HG03571 (cell line): Measurements from ENCODE around the gene TRIM9.
"Not testable (repeated sequence)": the region's sequence is repeated elsewhere in the genome, so short reads cannot be mapped to it uniquely, and the experiment has no call there.

Experiments
- ATAC-seq: cut with Tn5 transposase; IDR thresholded peaks from one replicate; pipeline ENCODE4 v1.9.1; 2021; ENCODE audit not compliant: unreplicated experiment

The TRIM9 gene

GRCh38 chr14:51004801-51005526 is 89.9 kb downstream of the TRIM9 start:
- ATAC-seq = no peak

GRCh38 chr14:51004352-51004800 is 90.5 kb downstream of the TRIM9 start:
- ATAC-seq = no peak

DNA sequence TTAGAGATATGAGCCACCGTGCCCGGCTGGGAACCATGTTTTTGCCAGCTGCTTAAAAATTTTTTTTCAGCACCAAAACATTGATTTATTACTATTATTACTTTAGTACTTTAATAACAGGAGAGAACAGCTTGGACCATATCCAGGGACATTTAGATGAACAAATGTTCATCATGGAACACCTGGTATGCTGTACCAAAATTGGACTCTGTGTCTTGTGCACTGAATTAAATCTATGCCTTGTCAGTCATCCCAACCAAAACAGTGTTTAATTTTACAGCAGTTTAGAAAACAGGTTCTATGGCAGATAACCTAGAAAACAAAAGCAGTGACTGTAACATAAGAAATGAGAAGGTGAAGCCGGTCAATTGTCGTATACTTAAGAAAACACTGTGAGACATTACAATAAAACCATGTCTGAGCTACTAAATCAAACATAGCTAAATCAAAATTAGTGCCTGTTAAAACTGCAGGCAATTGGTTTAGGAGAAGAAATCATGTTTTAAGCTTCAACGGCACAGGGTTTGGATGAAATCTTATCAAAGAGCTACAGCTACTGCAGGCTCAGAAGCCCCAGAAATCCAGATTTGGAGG is 92.4 kb downstream of the TRIM9 start:
- no peak for ATAC-seq

GRCh38 chr14:51000566-51000965 is 94.3 kb downstream of the TRIM9 start:
- no peak for ATAC-seq

GRCh38 chr14:50999726-51000125 is 95.2 kb downstream of the TRIM9 start:
- ATAC-seq = no peak

DNA sequence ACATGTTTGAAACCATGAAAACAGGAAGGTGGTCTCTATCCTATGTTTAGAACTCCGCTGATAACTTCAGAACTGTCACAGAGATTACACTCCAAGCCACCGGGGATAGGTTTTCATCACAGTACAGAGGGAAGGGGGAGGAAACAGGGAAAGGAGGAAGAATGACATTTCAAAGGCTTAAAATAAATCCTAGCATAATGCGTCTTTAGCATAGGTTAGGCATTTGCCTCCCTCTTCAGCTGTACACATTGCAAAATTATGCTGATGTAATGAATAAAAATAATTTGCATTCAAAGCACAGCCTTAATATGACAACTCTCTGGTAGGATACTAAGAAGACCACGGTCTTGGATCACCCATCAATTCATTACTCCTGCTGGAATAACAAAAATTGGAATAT is 96.3 kb downstream of the TRIM9 start:
- ATAC-seq = no peak

DNA sequence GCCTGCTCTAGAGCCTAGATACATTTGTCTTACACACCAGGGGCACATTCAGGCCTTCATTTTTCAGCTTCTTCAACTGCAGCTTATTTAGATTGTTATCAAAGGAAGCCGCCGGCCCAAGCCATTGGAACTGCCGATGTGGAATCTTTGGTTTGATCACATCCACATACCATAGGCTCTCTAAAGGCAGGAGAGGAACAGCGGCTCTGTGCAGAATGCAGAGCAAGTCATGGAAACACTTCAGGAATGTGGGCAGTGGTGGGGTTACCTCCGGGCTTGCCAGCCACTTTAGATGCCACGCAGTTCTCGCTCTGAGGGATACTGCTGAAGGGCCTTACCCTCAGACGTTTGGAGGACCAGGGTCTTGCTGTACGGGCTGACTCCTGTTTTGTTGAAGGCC is 97.2 kb downstream of the TRIM9 start:
- no peak for ATAC-seq

DNA sequence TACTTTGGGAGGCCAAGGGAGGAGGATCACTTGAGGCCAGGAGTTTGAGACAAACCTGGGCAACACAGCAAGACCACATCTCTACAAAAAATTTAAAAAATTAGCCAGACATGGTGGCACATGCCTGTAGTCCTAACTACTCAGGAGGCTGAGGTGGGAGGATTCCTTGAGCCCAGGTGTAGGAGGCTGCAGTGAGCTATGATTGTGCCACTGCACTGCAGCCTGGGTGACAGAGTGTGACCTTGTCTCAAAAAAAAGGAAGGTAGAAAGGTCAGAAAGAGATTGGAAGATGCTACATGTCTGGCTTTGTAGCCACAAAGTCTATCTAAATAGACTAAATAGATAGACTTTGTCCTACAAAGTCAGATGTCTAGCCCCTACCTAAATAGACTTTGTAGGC is 100.7 kb downstream of the TRIM9 start:
- not testable (repeated sequence) for ATAC-seq

DNA sequence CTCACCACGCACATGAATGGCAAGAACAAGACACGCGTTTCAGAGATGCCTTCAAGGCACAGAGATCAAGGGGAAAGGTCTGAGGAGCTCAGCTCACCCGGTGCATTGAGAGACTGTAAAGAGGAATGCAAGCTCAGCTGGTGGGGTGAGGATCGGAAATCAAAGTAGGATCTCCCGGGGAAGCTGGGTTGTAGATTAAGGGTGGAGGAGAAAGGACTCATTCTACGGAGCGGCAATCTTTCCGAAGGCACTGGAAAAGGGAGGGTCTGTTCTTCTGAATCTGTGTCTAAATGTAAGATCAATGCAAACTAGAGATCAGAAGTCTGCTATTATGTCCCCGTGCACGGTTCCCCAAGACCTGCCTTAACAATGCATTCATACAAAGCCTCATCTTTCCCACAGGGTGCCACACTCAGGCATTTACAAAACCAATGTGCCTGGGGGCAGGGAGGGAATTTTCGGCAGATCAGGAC is 109.0 kb downstream of the TRIM9 start:
- ATAC-seq = no peak

DNA sequence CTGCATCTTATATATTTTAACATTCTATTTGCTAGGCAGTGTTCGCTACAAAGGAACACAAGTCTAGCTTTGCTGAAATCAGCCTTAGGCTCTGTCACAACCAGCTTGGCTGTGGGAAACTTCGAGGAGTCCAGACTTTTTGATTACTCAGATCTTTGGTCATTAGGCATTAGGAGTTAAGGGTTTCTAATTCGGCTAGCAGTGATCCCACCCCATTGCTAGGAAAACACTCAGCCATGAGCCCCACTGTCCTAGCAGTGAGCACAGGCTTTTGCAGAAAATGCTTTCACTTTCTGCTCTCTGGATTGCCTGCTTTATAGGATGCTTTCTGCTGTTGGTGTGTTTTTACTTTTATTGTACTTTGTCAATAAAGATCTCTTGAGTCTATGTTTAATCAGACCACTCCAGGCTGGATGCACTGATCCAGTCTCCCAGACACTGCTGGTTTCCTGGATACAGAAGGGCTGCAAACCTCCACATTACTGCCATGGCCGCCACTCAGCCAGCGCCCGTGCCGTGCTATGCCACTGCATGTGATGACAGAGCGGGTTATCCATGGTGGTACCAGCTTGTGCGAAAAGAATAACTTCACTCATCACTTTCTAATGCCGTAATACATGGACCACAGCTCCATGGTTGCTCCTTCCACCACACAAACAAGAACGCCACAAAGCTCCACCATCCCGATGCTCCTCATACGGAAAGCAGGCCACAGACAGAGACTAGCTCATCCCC is 109.6 kb downstream of the TRIM9 start:
- no peak for ATAC-seq

DNA sequence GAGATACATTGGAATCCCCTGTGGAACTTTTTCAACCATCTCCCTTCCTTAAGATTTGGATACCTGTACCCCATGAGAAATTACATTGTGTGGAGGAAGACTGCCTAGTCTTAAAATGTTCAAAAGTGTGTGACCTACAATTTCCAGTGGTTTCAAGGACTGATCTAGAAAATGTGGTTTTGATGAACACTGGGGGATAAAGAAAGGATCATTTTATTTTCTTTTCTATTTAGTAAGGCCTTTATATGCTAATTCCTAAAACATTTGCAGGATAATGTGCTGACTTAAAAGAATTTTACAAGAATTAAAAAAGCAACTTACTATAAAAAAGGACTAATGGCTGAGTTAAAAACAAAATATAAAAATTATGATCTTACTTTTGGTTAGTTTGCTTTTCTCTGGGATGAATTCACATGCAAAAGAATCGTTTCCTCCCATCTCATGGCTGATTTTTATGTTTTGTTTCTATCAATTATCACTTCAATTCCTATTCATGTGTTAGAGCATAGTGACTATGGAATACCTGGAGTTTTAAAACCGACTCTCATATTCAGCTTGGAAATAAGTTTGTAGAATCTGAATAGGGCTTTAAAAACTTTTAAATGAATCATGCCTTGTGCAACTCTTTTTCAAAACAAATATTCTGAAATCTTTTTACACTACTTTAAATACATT is 110.7 kb downstream of the TRIM9 start:
- no peak for ATAC-seq

DNA sequence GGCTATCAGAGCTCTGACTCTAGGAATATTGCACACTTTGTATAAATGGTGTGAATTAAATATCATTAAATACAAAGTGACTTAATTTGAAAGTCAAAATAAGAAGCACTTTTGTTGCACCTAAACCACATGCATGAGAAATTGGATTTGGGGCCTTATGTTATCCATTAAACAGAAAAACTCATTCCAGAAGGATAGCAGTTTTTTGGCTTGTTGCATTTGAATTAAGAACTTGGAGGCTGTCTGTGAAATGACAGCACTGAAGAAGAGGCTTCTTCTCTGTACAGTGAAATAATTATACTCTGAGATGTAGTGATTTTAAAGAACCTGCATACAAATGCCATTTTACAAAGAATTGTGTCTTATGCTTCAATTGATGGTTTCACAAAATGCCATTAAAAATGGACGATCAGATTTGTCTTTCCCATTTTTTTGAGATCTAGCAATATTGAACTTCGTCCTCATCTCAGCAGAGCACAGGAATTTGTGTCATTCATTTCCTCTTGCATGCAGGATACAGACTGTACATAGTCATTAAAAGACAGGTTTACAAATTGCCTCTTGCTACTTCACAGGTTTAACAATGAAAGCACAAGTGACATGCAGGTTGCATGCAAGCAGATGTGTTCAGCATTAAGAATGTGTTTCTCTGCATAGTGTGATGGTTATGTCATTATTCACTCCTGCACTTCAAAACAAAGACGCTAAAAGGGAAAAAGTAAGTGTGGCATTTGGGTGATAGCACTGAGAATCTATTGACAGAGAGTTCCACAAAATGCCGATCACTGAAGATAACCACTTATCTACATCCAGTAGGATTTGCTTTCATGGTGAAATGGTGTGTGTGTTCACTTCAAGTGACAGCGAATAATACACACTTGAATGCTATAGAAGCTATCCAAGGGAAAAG is 114.7 kb downstream of the TRIM9 start:
- ATAC-seq = no peak

DNA sequence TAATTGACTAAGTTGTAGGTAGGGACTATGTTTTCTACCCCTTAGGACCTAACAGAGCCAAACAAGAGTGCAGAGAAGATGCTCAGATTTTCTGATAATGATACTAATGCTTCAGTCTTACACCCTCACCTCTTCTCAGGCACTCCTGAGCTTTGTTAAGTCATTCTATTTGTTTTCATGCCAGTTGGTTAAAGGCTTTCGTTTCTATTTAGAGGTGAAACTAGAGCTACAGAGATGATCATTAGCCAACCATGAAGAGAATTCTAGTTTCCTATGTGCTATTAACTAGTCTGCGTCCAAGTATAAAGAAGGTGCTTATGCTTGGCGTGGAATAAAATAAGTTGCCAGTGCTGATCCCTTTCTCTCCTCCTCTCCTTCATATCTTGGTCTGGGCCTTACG is 116.0 kb downstream of the TRIM9 start:
- peak; percentile 86 for ATAC-seq

- no peak for ATAC-seq
Measured at GRCh38 chr14:50978529-50978871, 116.4 kb downstream of the TRIM9 start.

DNA sequence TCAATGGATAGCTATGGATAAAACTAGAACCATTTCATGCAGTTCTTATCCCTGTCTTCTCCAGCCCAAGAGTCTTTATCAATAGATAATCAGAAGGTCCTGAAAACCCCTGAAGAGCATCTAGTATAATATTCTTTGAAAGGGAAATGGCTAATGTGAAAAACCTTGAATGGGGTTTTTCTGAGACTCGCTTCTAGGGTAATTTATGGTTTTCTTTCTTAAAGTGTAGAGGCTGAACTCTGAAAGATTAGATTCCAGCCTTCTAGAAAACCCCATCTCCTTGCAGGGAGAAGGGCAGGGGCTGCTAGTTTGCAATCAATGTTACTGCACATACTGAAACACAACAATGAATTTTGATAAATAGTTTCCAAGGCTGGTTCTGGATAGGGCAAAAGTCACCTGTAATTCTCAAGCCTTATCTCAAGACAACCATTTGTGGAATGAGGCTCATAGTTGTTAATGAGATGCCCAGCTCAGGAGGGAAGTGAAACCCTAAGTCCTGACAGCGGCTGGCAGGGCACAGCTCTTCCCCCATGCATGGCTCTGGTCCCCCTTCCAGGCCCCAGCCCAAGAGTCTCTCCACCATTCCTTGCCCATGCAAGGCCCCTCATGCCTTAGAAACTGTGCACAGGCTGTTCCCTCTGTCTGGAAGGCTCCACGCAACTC is 116.9 kb downstream of the TRIM9 start:
- peak; percentile 54 for ATAC-seq

DNA sequence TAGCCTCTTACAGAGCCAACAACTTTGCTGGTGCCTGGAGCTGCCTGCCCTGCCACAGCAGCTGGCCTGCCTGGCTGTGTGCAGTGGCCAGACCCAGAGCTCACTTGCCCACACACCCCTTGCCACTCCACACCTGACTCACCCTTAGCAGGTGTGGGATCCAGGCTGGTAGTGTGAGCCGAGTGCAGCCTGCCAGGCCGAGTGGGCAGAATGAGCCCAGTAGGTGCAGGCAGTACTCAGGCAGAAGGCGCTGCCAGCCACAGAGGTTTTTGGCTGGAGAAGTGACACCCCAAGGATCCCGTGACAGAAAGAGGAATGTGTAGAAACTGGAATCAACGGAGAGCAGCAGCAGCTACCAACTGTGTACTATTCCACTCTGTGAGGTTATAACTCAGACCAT is 120.8 kb downstream of the TRIM9 start:
- ATAC-seq = no peak

DNA sequence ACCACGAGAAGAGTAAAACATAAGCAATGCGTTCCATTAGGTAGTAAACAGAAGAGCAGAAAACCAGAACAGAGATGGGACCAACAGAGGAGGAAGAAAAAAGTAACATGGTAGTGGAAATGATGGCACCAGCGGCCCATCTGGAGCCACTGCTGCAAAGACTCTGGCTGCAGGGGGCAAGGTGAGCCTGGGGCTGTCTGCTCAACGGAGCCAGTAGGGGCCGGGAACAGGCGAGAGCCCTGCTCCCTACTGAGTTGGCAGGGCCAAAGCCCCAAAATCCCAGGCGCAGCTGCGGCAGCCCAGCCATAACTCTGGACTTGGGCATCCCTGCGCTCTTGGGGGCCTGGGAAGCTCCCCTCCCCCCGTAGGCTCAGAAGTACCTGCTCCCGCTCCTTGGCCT is 122.2 kb downstream of the TRIM9 start:
- ATAC-seq = no peak

DNA sequence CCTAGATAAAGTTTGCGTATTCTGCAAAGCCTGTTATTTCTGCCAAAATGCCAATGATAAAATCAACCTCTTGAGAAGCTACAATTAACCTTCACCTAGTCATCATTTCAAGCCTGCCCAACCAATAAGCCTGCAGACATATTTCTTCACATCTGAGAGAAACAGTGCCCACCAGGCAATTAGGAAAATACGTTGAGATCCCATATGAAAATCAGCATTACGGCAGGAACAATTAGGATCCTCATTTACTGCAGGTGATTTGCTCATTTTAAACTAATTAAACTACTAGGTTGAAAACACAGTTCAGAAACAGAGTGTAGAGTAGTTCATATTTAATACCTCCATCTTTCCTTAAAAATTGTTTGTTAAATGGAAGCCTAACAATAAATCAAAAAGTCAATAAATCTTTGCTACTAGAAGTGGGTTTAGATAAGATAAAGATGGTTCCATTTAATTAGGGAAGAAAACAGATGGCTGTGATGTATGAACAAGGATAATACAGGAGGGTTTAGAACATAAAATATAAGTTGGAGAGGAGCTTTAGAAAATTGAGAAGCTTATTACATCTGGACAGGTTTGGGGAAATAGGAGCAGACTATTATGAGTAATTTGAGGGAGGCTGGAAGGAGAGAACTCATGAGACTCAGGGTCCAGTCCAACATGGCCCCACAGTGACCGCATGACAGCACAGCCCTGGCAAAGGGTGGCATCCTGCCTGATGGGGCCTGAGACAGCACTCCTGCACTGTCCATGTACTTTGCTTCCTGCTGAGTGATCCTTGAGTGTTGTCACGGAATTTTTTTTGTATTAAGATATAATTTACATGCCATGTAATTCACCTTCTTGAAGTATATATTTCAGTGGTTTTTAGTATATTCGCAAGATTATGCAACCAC is 123.8 kb downstream of the TRIM9 start:
- no peak for ATAC-seq

DNA sequence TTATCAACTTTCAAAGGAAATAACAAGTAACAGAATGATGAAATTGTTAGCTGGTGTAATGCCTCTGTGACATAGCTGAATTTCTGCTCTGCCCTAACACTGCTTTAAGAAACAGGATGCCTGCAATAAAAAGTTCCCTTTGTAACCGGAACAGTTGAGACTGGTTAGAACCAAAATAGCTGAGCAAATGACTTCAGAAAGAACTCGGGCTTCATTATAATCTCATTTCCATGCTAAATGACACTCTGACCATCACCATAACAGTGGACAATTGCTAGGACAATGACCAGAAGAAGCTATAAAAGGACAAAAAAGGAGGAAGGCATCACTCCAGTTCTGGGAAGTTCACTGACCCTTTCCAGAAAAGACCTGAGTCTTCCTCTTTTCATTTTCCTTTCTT is 127.1 kb downstream of the TRIM9 start:
- ATAC-seq = no peak
